CD14-positive monocyte (primary cell): Measurements from ENCODE around the gene RAPGEF5. TPM values are rescaled to one million over a fixed set of nuclear protein-coding genes. Genes with fewer than 3 reads are reported as not detected.

ENCODE experiments used
- DNase-seq, 3 donors: peaks; one replicate each; pipeline ENCODE4 v3.0.0-alpha.2; 2011 to 2022
- H2AFZ ChIP-seq: 2 replicates; pipeline ENCODE4 v1.6.0; 2012; ENCODE audit warnings: mild to moderate bottlenecking, low read depth, low read length, inconsistent platforms; ENCODE audit not compliant: insufficient read depth, poor library complexity, severe bottlenecking
- H3K27ac ChIP-seq, 2 donors: 1 replicate in 1 of 2; 2 replicates in 1 of 2; pipeline ENCODE4 v1.5.1; 2012 to 2013; ENCODE audit warnings: low read length in 2 of 2, control low read depth in 1 of 2, inconsistent platforms in 1 of 2, low read depth in 1 of 2, mild to moderate bottlenecking in 1 of 2
- H3K27me3 ChIP-seq, 2 donors: one replicate each; pipeline versions ENCODE4 v1.6.0 to v1.6.1; 2011 to 2013; ENCODE audit warnings: low read length in 2 of 2; ENCODE audit not compliant: control insufficient read depth in 2 of 2, insufficient read depth in 2 of 2
- H3K36me3 ChIP-seq, 2 donors: replicated peaks in 1 of 2; 1 replicate in 1 of 2; 2 replicates in 1 of 2; pipeline versions ENCODE4 v1.5.1 to v1.6.1; 2012 to 2013; ENCODE audit warnings: low read length in 2 of 2, control low read depth in 1 of 2, inconsistent platforms in 1 of 2, mild to moderate bottlenecking in 1 of 2; ENCODE audit not compliant: insufficient read depth in 2 of 2, control insufficient read depth in 1 of 2
- H3K4me1 ChIP-seq, 2 donors: 1 replicate in 1 of 2; 2 replicates in 1 of 2; pipeline versions ENCODE4 v1.5.1 to v1.6.1; 2012 to 2013; ENCODE audit warnings: low read length in 2 of 2, control low read depth in 1 of 2, inconsistent platforms in 1 of 2, mild to moderate bottlenecking in 1 of 2, moderate library complexity in 1 of 2; ENCODE audit not compliant: insufficient read depth in 2 of 2, control insufficient read depth in 1 of 2
- H3K4me2 ChIP-seq: replicated peaks from 2 replicates; pipeline ENCODE3; 2012; ENCODE audit warnings: low read length, moderate library complexity, mild to moderate bottlenecking; ENCODE audit not compliant: poor library complexity, severe bottlenecking; ENCODE audit errors: extremely low read depth
- H3K4me3 ChIP-seq, 3 experiments: fragments of 200-600 bp in 1 of 3; sonication (generic) in 1 of 3; replicated peaks in 1 of 3; 1 replicate in 2 of 3; 2 replicates in 1 of 3; pipeline ENCODE4 v1.5.1; 2011 to 2013; ENCODE audit warnings: low read length in 3 of 3, mild to moderate bottlenecking in 3 of 3, control low read depth in 2 of 3, low read depth in 2 of 3, inconsistent platforms in 1 of 3, moderate library complexity in 1 of 3
- H3K79me2 ChIP-seq: 2 replicates; pipeline ENCODE4 v1.6.0; 2012; ENCODE audit warnings: mild to moderate bottlenecking, control low read depth, inconsistent platforms, low read length, moderate library complexity; ENCODE audit not compliant: insufficient read depth
- H3K9ac ChIP-seq: 2 replicates; pipeline ENCODE4 v1.6.0; 2017; ENCODE audit warnings: low read length, mild to moderate bottlenecking; ENCODE audit not compliant: insufficient read depth, poor library complexity, severe bottlenecking
- H3K9me3 ChIP-seq, 2 donors: replicated peaks in 1 of 2; 1 replicate in 1 of 2; 2 replicates in 1 of 2; pipeline versions ENCODE4 v1.5.1 to v1.6.1; 2012 to 2013; ENCODE audit warnings: low read length in 2 of 2, control low read depth in 1 of 2; ENCODE audit not compliant: control insufficient read depth in 1 of 2, insufficient read depth in 1 of 2
- H4K20me1 ChIP-seq: 2 replicates; pipeline ENCODE4 v1.6.0; 2012; ENCODE audit warnings: mild to moderate bottlenecking, low read length, control low read depth, moderate library complexity; ENCODE audit not compliant: insufficient read depth
- H3K27ac Mint-ChIP-seq, 7 donors: one replicate each; pipeline ENCODE4 v1.8.0; 2020; ENCODE audit warnings: mild to moderate bottlenecking in 7 of 7, mixed read lengths in 7 of 7, moderate library complexity in 6 of 7, inconsistent platforms in 2 of 7
- H3K27me3 Mint-ChIP-seq, 3 donors: one replicate each; pipeline ENCODE4 v1.8.0; 2021 to 2022; ENCODE audit warnings: low read depth in 3 of 3, mild to moderate bottlenecking in 3 of 3, mixed read lengths in 3 of 3, moderate library complexity in 3 of 3, inconsistent platforms in 1 of 3
- H3K36me3 Mint-ChIP-seq, 2 donors: one replicate each; pipeline ENCODE4 v1.8.0; 2020; ENCODE audit warnings: mixed read lengths in 2 of 2, inconsistent platforms in 1 of 2, mild to moderate bottlenecking in 1 of 2
- H3K4me1 Mint-ChIP-seq: one replicate; pipeline ENCODE4 v1.8.0; 2020; ENCODE audit warnings: mild to moderate bottlenecking, mixed read lengths
- H3K4me3 Mint-ChIP-seq, 2 donors: one replicate each; pipeline ENCODE4 v1.8.0; 2020; ENCODE audit warnings: mild to moderate bottlenecking in 2 of 2, mixed read lengths in 2 of 2, moderate library complexity in 1 of 2
- H3K9me3 Mint-ChIP-seq, 7 donors: one replicate each; pipeline ENCODE4 v1.8.0; 2020 to 2022; ENCODE audit warnings: mixed read lengths in 7 of 7, mild to moderate bottlenecking in 6 of 7, moderate library complexity in 6 of 7, inconsistent platforms in 2 of 7
- CTCF ChIP-seq: fragments of 200-600 bp; IDR thresholded peaks from one replicate; pipeline ENCODE4 v1.8.0; 2022; ENCODE audit warnings: antibody characterized with exemption, mild to moderate bottlenecking
- WGBS: methylation state at CpG from one replicate; pipeline ENCODE4 v1.1.5; 2013; ENCODE audit warnings: missing lambda C conversion rate; ENCODE audit not compliant: insufficient coverage; 5-methylcytosine and 5-hydroxymethylcytosine counted together
- intact Hi-C, 2 donors: fragments of 100-400 bp; cut with micrococcal nuclease; formaldehyde crosslinking; loops; one replicate each; pipeline versions ENCODE4 v1.15.0 to v1.15.1; 2023
- polyA plus RNA-seq, 3 donors: library from polyadenylated mRNA; depleted of rRNA in 1 of 3; unstranded in 2 of 3; stranded (reverse) in 1 of 3; fragments of 300-500 nt in 2 of 3; fragments of >200 nt in 1 of 3; fragmentation: Illumina TruSeq in 2 of 3; gene quantifications; 1 replicate in 2 of 3; 2 replicates in 1 of 3; pipeline ENCODE4 v1.2.3, GENCODE V29; 2012 to 2021

RAPGEF5 gene
- polyA plus RNA-seq, 3 donors: not detected

DNA sequence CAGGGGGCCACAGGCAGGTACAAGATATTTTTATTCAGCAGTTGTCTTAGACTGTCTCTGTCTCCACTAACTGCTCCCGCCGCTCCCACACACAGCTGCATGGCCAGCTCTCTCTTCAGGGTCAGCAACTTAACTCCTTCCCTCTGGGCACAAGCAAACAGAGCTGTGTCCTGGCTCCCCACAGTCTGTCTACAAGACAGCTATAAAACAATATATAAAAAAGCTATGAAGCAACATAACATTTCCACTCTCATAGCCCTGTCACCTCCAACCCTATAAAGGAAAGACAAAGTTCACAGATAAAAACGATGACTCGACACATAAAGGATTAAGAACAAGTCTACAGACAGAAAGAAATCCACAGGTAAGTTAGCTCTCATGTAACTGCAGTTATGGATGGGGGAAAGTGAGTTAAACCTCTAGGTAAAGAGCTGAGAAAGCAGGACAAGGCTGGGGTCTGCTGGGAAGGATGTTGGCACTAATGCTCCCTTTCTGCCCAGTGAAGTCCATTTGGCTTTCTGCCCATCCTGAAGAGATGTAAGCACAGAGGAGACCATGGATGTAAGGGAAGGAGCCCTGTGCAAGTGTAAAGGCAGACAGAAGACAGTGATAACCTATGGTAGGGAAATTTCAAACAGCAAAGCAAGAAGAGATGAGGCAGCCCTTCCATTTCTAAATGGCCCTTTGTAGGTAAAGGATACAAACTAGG, 27.0 kb downstream of the RAPGEF5 start:
- Histone ChIP-seq H3K4me3 (no peak overlapping the region), H3K79me2 (no peaks in the 10 kb centered on the region), H3K9ac (no peak overlapping the region), H3K4me2 (no peak overlapping the region), H3K36me3 (no peaks in the 10 kb centered on the region), H3K4me1 (no peaks in the 10 kb centered on the region), H3K9me3 (no peaks in the 10 kb centered on the region), H3K27me3 (no peaks in the 10 kb centered on the region), H3K27ac (no peak overlapping the region), H4K20me1 (no peaks in the 10 kb centered on the region), H2AFZ (no peak overlapping the region)
- H3K9me3 Mint-ChIP-seq: no peaks in the 10 kb centered on the region
- peaks cover 0 to 7% (median 0%) of the 10 kb centered on the region in 3 donors for H3K27me3 Mint-ChIP-seq
- TF ChIP-seq CTCF: no peak
- 90% methylated on average over 2 of the region's 4 CpGs for WGBS
- no peak overlapping the region for H3K27ac Mint-ChIP-seq
- no peak overlapping the region for H3K4me3 Mint-ChIP-seq
- no peaks in the 10 kb centered on the region for H3K36me3 Mint-ChIP-seq
- no peak for DNase-seq
- H3K4me1 Mint-ChIP-seq: no peaks in the 10 kb centered on the region
- intact Hi-C loops: no loop called here

DNA sequence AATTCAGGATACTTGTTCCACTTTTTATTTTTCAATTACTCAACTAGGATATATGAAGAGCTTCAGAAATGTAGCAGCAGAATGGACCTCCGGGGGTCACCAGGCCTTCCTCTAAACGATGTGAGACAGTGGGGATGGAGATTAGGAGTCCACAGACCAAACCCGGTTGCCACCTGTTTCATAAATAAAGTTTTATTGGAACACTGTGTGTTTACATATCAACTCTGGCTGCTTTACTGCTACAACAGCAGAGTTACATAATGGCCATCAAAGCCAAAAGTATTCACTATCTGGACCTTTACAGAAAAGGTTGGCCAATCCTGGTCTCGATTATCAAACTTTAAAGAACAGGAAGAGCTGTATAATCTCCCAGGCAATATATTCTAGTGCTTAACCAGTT, 30.8 kb downstream of the RAPGEF5 start:
- no CpG with 5 or more reads among the region's 4 CpGs for WGBS
- Histone ChIP-seq H3K36me3 (no peaks in the 10 kb centered on the region), H3K27ac (no peak overlapping the region), H4K20me1 (no peaks in the 10 kb centered on the region), H3K4me1 (no peaks in the 10 kb centered on the region), H3K4me3 (no peak overlapping the region), H3K4me2 (no peak overlapping the region), H3K9me3 (no peaks in the 10 kb centered on the region), H3K79me2 (no peaks in the 10 kb centered on the region), H3K27me3 (no peaks in the 10 kb centered on the region), H2AFZ (no peak overlapping the region), H3K9ac (no peak overlapping the region)
- H3K27me3 Mint-ChIP-seq: peaks cover 0 to 5% (median 1%) of the 10 kb centered on the region in 3 donors
- H3K27ac Mint-ChIP-seq: no peak overlapping the region
- no peak overlapping the region for H3K4me3 Mint-ChIP-seq
- H3K4me1 Mint-ChIP-seq: no peaks in the 10 kb centered on the region
- DNase-seq: no peak
- H3K36me3 Mint-ChIP-seq: no peaks in the 10 kb centered on the region
- no peak for TF ChIP-seq CTCF
- H3K9me3 Mint-ChIP-seq: no peaks in the 10 kb centered on the region
- intact Hi-C loops: no loop called here
